Coronary artery (tissue), 2 donors: Measurements from ENCODE around the gene CELF2.

Source experiments
- DNase-seq: peaks from one replicate; pipeline ENCODE4 v3.0.0-alpha.2; 2017; ENCODE audit warnings: low spot score
- H3K27ac ChIP-seq, 2 donors: fragments of 200-600 bp; sonication (generic); one replicate each; pipeline ENCODE4 v1.5.1; 2016 to 2019
- H3K4me3 ChIP-seq: fragments of 200-600 bp; sonication (generic); 2 replicates; pipeline ENCODE4 v1.5.1; 2016; ENCODE audit warnings: mild to moderate bottlenecking, moderate library complexity
- CTCF ChIP-seq: fragments of 200-600 bp; sonication (generic); IDR thresholded peaks from one replicate; pipeline ENCODE4 v1.5.1; 2019; ENCODE audit warnings: antibody characterized with exemption

Gene CELF2

GRCh38 chr10:11279314-11279713, 261.6 kb downstream of the CELF2 start:
- TF ChIP-seq CTCF, result no peak
- H3K4me3 ChIP-seq, result no peak overlapping the region
- no peak overlapping the region for H3K27ac ChIP-seq
- DNase-seq, result peak; percentile 24

- TF ChIP-seq CTCF, result no peak
- Histone ChIP-seq H3K27ac (no peak overlapping the region), H3K4me3 (no peak overlapping the region)
- no peak for DNase-seq
Observed at GRCh38 chr10:11280187-11280932, 262.7 kb downstream of the CELF2 start.

- peak; percentile 68 for DNase-seq
- H3K27ac ChIP-seq, result no peak overlapping the region
- no peak overlapping the region for H3K4me3 ChIP-seq
- no peak for TF ChIP-seq CTCF
Observed at GRCh38 chr10:11282156-11282555, 264.5 kb downstream of the CELF2 start.

- Histone ChIP-seq H3K4me3 (no peak overlapping the region), H3K27ac (no peak overlapping the region)
- no peak for TF ChIP-seq CTCF
- DNase-seq, result peak; percentile 61
Observed at GRCh38 chr10:11282661-11283060, 265.0 kb downstream of the CELF2 start.

- no peak for TF ChIP-seq CTCF
- Histone ChIP-seq H3K4me3 (no peak overlapping the region), H3K27ac (no peak overlapping the region)
- peak; percentile 61 for DNase-seq
Observed at GRCh38 chr10:11284291-11285085, 266.8 kb downstream of the CELF2 start.

GRCh38 chr10:11285171-11285570, 267.5 kb downstream of the CELF2 start:
- Histone ChIP-seq H3K27ac (no peak overlapping the region), H3K4me3 (no peak overlapping the region)
- DNase-seq, result peak; percentile 31
- TF ChIP-seq CTCF, result no peak
